GM18870 (cell line): ENCODE results near the gene CNPPD1.
A peak's percentile ranks its signal among the peaks of the same experiment; 100 is the strongest.

ENCODE experiments used
- ATAC-seq: cut with Tn5 transposase; IDR thresholded peaks from one replicate; pipeline ENCODE4 v1.9.1; 2021; ENCODE audit warnings: moderate library complexity; ENCODE audit not compliant: unreplicated experiment

The CNPPD1 gene

DNA sequence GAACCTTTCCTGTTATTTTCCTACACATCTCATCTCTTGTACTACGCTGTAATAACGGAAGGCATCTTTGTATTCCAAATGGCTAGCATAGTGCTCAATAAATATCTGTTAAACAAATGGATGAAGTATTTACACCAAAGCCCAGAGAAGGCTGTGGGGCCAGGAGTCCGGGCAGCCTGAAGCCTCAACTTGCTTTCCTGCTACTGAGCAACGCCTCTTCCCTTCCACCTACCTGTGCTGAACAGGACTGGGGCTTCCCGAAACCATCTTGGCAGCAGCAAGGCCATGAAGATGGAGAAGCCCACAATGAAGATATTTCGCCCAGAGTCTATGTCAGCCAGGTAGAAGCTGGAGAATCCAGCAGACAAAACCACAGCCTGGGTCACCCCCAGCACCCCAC lies 13.6 kb downstream of the CNPPD1 start:
- ATAC-seq = no peak

GRCh38 chr2:219161097-219161496 lies 15.6 kb downstream of the CNPPD1 start:
- ATAC-seq = no peak

DNA sequence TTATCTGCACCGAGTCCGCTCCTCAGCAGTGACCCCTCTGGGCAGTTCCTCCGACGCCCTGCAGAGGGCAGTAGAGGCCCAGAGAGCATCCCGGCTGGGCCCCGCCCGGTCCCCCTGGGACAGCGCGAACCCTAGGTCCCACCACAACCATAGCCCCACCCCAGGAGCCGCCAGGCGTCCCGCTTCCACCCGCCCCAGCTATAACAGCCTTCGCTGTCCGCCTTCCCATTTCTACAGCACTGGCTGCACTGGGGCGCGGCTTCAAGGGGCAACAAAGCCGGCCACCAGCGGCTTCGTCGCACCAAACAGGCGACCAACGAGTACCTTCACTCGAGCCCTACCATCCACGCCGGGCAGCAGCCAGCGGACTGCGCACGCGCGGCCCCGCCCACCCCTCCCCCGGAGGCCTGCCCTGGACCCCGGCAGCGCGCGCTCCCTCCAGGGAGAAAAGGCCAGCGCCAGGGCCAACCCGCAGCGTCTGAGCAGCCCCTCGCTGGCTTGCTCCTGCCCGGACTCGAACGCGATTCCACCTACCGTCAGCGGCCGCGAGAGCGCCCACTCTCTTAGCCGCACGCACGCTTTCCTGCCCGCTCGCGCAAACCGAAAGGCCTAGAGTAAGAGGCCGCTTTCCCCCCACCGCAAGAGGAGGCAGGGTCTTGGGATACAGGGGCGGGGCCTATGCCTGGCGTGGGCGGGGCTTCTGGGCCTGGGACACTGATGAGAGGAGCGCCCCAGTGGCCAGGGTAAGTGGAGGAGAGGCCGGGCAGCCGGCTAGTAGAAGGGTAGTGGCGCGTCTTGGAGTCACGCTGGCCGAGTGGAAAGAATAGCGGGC lies 16.3 kb downstream of the CNPPD1 start, which contains the start of gene NHEJ1:
Gene NHEJ1 (minus strand): TSS at position 630 of the 832 bp plus-strand sequence. CDS start 2,453 bp downstream, outside the sequence.
- peak; percentile 80 for ATAC-seq

- ATAC-seq = peak; percentile 10
Observed at GRCh38 chr2:219159771-219160185, 16.9 kb downstream of the CNPPD1 start.

DNA sequence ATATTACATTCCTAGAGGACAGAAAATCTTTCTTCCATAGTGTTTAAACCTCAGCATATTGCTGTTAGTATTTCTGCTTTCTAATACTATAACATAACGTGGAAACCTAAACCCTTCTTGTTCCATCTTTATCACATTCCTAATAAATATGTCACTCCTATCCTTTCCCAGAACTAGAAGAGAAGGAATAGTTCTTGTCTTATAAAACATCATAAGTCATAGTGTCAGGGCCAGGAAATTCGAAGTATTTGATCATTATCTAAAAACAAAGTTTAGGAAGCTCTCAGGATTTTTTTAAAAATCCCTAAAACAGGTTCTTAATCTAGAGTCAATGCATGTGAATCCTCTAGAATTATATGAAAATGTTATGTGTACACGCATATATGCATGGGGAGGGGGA lies 18.1 kb downstream of the CNPPD1 start:
- no peak for ATAC-seq

GRCh38 chr2:219158025-219158424 lies 18.7 kb downstream of the CNPPD1 start:
- no peak for ATAC-seq

- no peak for ATAC-seq
Observed at GRCh38 chr2:219157396-219157795, 19.3 kb downstream of the CNPPD1 start.

DNA sequence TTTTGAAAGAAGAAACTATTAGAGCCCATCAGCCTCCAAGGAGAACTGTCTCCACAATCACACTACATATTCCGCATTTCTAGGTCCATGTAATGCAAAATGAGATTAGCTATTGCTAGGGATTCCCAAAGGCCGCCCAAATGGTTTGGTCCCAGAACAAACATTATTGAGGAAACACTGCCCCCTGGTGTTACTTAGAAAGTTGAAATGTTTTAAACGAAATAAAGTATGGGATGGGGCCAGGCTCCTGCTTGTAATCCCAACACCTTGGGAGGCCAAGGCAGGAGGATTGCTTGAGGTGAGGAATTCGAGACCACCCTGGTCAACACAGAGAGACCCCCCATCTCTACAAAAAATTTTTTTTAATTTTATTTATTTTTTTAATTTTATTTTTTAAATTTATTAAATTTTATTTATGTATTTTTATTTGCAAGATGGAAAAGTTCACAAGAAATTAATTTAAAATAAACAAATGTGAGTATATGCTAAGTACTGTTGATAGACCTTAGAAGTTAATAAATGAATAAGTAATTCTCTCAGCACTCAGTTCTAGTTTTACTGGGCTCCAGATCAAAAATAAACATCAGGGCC lies 21.6 kb downstream of the CNPPD1 start:
- no peak for ATAC-seq

GRCh38 chr2:219149667-219150066 lies 27.1 kb downstream of the CNPPD1 start:
- no peak for ATAC-seq

DNA sequence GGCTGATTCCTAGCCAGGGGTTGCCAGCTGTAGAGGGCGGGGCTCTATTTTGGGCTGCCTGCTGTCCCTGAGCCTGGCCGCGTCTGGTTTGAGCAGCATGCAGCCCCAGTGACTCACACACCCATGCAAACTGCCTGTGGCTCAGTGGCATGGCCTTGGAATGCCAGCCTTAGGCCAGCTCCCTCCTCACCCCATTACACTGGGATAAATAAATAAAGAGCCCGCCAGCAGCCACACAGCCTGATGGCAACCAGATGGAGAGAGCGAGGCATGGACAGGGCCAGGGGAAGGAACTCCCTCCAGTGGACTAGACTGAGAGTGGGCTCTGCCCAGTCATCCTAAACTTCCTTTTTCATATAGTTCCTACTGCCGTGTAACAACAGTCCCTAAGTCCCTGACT lies 34.4 kb downstream of the CNPPD1 start:
- ATAC-seq = no peak

- ATAC-seq = no peak
Observed at GRCh38 chr2:219140722-219141121, 36.0 kb downstream of the CNPPD1 start.

- ATAC-seq = no peak
Observed at GRCh38 chr2:219133976-219134375, 42.7 kb downstream of the CNPPD1 start.

DNA sequence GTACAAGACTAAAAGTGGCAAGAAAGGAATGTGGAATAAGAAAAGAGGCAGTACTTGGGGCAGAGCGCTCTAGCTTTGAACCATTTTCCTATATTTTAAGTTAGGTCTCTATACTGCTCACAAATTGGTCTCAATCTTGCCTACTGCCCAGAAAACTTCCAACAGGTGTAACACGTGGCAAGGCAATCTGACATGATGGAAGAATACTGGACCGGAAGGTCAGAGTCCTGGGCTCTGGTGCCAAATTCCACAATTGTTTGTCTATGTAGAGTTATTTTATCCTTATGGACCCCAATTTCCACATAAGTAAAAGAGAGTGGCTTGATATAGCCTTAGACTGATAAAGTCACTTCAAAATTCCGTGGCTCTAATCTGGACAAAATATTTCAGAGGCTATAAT lies 45.0 kb downstream of the CNPPD1 start:
- ATAC-seq = no peak

DNA sequence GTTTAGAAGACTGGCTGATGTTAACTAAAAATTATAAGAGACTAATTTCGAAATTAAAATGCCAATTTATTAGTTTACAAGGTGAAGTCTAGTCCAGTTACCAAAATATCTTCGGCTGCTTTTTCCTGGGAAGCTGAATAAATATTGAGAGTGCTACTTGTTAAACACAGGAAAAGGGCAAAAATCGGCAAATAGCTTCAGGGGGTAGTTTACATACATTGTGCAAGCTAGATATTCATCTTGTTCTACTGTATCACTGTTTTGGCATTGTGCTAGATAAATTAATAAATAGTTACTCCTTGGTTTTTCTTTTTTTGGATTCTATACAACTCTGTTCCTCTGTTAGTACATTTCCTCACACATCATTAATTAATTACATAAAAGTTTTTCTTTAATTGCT lies 45.4 kb downstream of the CNPPD1 start:
- ATAC-seq = no peak

- ATAC-seq = no peak
Observed at GRCh38 chr2:219129589-219129988, 47.1 kb downstream of the CNPPD1 start.

DNA sequence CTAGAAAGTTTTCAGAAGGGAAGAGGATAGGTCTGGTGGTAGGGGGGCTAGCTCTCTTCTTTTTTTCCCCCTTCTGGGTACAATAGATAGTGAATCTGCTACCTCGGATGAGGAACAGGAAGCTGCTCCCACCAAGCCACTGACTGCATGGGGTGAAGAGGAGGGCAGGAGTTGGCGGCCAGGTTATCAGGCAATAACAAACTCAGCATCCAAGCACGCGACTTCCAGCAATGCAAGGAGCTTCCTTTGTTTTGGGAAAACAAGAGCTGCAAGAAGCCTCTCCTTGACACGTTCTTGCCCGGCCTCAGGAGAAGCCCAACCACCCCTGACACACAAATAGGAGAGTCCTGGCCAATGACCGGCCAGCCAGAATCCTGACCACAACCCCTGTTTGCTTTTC lies 48.3 kb downstream of the CNPPD1 start:
- ATAC-seq = no peak

DNA sequence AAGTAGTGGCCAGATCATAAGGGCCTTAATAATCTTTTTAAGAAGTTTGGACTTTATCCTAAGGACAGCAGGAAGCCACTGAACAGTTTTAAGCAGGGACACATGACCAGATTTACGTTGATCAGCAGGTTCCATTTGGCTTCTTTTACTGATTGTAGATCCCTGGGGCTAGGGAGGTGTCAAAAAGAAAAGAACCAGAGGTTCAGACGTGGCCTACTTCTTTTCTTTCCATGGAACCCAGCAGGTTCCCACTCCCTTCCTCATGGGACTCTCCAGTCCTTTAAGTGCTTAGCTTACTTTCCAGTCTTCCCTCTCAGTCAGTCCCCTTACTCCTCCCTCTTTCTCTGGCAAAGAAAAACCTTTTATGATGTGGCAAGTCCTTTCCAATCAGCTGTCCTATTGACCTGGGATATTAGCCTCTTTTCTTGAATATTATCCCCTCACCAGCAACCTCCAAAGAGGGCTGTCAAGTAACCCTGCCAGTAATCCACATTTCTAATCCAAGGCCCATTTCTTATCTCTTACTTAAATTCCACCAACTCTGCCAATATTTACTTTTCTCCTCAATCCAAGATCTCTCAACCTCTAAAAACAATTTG lies 49.6 kb downstream of the CNPPD1 start:
- no peak for ATAC-seq

DNA sequence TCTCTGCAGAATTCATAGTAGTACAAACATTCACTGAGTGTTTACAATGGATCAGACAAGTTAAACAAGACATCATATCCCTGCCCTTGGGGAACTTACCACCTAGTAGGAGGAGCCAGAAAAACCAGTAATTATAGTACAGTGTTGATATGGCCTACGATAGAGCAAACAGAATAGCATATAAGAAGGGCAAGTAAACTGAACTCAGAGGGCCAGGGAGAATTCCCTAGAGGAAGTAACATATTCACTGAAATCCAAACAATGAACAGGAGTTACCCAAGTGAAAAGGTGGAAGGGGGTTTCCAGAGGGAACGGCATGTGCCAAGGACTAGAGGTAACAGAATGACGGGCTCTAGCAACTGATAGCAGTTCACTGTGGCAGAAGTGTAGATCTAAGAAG lies 50.2 kb downstream of the CNPPD1 start:
- no peak for ATAC-seq

GRCh38 chr2:219125886-219126270 lies 50.8 kb downstream of the CNPPD1 start:
- no peak for ATAC-seq

- no peak for ATAC-seq
Observed at GRCh38 chr2:219125225-219125885, 51.4 kb downstream of the CNPPD1 start.

GRCh38 chr2:219124381-219125110 lies 52.2 kb downstream of the CNPPD1 start:
- ATAC-seq = no peak
